ENCODE measurements around the gene GMDS. TPM values are rescaled to one million over a fixed set of nuclear protein-coding genes. Genes with fewer than 3 reads are reported as not detected.

The GMDS gene
- total and polyA plus RNA-seq, 2 donors (not counting 1 experiment from before 2014, with no cell fraction given) = 11.5 to 16.4 TPM

GRCh38 chr6:2179950-2180349 is 65.5 kb downstream of the GMDS start:
- Mint-ChIP-seq H3K27ac (no peak overlapping the region), H3K4me3 (no peak overlapping the region), H3K9me3 (ENCODE audit: insufficient read depth) (peaks cover 7% of the 10 kb centered on the region), H3K27me3 (no peaks in the 10 kb centered on the region), H3K4me1 (peaks cover 3% of the 10 kb centered on the region)
- Histone ChIP-seq H3K9me3 (ENCODE audit: control extremely low read depth in 1 of 3, control insufficient read depth in 2 of 3, insufficient read depth in 1 of 3, low read length in 2 of 3) (peaks cover 0 to 6% (median 5%) of the 10 kb centered on the region in 3 donors), H3K4me2 (replicated peaks; ENCODE audit: low read depth, low read length, poor library complexity, severe bottlenecking) (no peak overlapping the region), H3K27me3 (replicated peaks in 1 of 4; ENCODE audit: control extremely low read depth in 1 of 4, control insufficient read depth in 3 of 4, insufficient read depth in 4 of 4, low read length in 3 of 4) (no peaks in the 10 kb centered on the region), H3K4me1 (ENCODE audit: control insufficient read depth in 2 of 2, insufficient read depth in 2 of 2, low read length in 2 of 2) (no peaks in the 10 kb centered on the region), H3K36me3 (replicated peaks in 1 of 2; ENCODE audit: control extremely low read depth in 1 of 2, control insufficient read depth in 1 of 2, extremely low read depth in 1 of 2, insufficient read depth in 2 of 2, low read length in 1 of 2) (no peaks in the 10 kb centered on the region), H2AFZ (ENCODE audit: insufficient read depth, low read depth, low read length, poor library complexity, severe bottlenecking) (no peak overlapping the region), H3K27ac (ENCODE audit: low read length in 2 of 2) (no peak overlapping the region), H3K9ac (ENCODE audit: low read length) (no peak overlapping the region), H3K79me2 (ENCODE audit: control insufficient read depth, insufficient read depth, low read length) (peaks cover 19% of the 10 kb centered on the region), H3K4me3 (ENCODE audit: control extremely low read depth in 1 of 5, extremely low read depth in 1 of 5, insufficient read depth in 1 of 5, low read depth in 2 of 5, low read length in 4 of 5) (no peak overlapping the region), H4K20me1 (ENCODE audit: control insufficient read depth, insufficient read depth, low read length, poor library complexity, severe bottlenecking) (no peaks in the 10 kb centered on the region)
- CTCF ChIA-PET = no interaction called here
- POLR2A ChIA-PET = no interaction called here
- DNase-seq (no peak), ATAC-seq (ENCODE audit: low read depth) (no peak)
- TF ChIP-seq EZH2 (IDR thresholded peaks at IDR 0.05; ENCODE audit: borderline replicate concordance, insufficient read depth, low read depth, low read length, poor library complexity, severe bottlenecking) = no peak
- no peak for TF ChIP-seq CTCF (IDR thresholded peaks at IDR 0.05)
- intact Hi-C loops (cut with micrococcal nuclease) = no loop called here

- intact Hi-C loops (cut with micrococcal nuclease) = no loop called here
- POLR2A ChIA-PET = no interaction called here
- Mint-ChIP-seq H3K4me3 (no peak overlapping the region), H3K27ac (no peak overlapping the region), H3K27me3 (no peaks in the 10 kb centered on the region), H3K9me3 (ENCODE audit: insufficient read depth) (peaks cover 7% of the 10 kb centered on the region), H3K4me1 (peaks cover 3% of the 10 kb centered on the region)
- no peaks in the 10 kb centered on the region for H3K27me3 ChIP-seq (replicated peaks in 1 of 4; ENCODE audit: control extremely low read depth in 1 of 4, control insufficient read depth in 3 of 4, insufficient read depth in 4 of 4, low read length in 3 of 4)
- ATAC-seq (ENCODE audit: low read depth) (no peak), DNase-seq (no peak)
- CTCF ChIA-PET = interaction anchor here (1.6 kb wide), 1 partner anchor 29 kb away, joined by 4 read pairs; no protein-coding TSS in a partner anchor
- H3K4me2 ChIP-seq (replicated peaks; ENCODE audit: low read depth, low read length, poor library complexity, severe bottlenecking) = no peak overlapping the region
- 20% methylated on average over 1 of the region's 1 CpG for WGBS (ENCODE audit: insufficient coverage)
- H3K79me2 ChIP-seq (ENCODE audit: control insufficient read depth, insufficient read depth, low read length) = peaks cover 18% of the 10 kb centered on the region
- no peaks in the 10 kb centered on the region for H3K36me3 ChIP-seq (replicated peaks in 1 of 2; ENCODE audit: control extremely low read depth in 1 of 2, control insufficient read depth in 1 of 2, extremely low read depth in 1 of 2, insufficient read depth in 2 of 2, low read length in 1 of 2)
- no peaks in the 10 kb centered on the region for H3K4me1 ChIP-seq (ENCODE audit: control insufficient read depth in 2 of 2, insufficient read depth in 2 of 2, low read length in 2 of 2)
- TF ChIP-seq EZH2 (IDR thresholded peaks at IDR 0.05; ENCODE audit: borderline replicate concordance, insufficient read depth, low read depth, low read length, poor library complexity, severe bottlenecking) (no peak), CTCF (IDR thresholded peaks at IDR 0.05) (no peak)
- no peak overlapping the region for H3K4me3 ChIP-seq (ENCODE audit: control extremely low read depth in 1 of 5, extremely low read depth in 1 of 5, insufficient read depth in 1 of 5, low read depth in 2 of 5, low read length in 4 of 5)
- H4K20me1 ChIP-seq (ENCODE audit: control insufficient read depth, insufficient read depth, low read length, poor library complexity, severe bottlenecking) = no peaks in the 10 kb centered on the region
- no peak overlapping the region for H2AFZ ChIP-seq (ENCODE audit: insufficient read depth, low read depth, low read length, poor library complexity, severe bottlenecking)
- H3K27ac ChIP-seq (ENCODE audit: low read length in 2 of 2) = no peak overlapping the region
- H3K9me3 ChIP-seq (ENCODE audit: control extremely low read depth in 1 of 3, control insufficient read depth in 2 of 3, insufficient read depth in 1 of 3, low read length in 2 of 3) = peaks cover 0 to 6% (median 5%) of the 10 kb centered on the region in 3 donors
- H3K9ac ChIP-seq (ENCODE audit: low read length) = no peak overlapping the region
These were observed 66.2 kb downstream of the GMDS start for GRCh38 chr6:2179241-2179640.
